HG03439 (cell line): ENCODE data around the gene HOXB4.
A peak's percentile ranks its signal among the peaks of the same experiment; 100 is the strongest.

Experiments
- ATAC-seq: cut with Tn5 transposase; IDR thresholded peaks from one replicate; pipeline ENCODE4 v1.9.1; 2021; ENCODE audit warnings: mild to moderate bottlenecking, moderate library complexity; ENCODE audit not compliant: unreplicated experiment

The HOXB4 gene

DNA sequence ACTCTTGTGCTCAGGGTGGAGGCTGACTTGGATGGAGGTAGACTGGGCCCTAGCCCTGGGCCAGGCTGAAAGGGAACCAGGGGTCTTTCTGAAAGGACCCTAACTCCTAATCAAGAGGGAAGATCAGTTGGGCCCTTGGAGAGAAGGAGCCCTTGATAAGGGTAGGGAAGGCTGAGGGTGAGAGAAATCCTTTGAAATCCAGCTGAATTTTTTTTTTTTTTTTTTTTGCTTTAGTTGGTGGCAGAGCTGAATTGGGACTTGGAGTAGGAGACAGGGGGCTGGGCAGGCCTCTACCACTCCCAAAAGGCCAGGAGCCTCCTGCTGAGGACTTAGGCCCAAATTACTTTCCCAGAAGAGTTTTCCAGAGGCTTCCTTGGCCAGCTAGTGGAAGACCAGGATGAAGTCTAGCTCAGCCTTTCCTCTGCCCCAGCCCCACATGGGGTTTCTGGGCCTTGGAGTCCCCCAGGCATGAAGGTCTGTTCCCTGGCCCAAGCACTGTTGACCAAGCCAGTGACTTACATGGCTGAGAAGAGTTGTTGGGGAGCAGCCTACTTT lies 12.5 kb upstream of the HOXB4 start:
- no peak for ATAC-seq

DNA sequence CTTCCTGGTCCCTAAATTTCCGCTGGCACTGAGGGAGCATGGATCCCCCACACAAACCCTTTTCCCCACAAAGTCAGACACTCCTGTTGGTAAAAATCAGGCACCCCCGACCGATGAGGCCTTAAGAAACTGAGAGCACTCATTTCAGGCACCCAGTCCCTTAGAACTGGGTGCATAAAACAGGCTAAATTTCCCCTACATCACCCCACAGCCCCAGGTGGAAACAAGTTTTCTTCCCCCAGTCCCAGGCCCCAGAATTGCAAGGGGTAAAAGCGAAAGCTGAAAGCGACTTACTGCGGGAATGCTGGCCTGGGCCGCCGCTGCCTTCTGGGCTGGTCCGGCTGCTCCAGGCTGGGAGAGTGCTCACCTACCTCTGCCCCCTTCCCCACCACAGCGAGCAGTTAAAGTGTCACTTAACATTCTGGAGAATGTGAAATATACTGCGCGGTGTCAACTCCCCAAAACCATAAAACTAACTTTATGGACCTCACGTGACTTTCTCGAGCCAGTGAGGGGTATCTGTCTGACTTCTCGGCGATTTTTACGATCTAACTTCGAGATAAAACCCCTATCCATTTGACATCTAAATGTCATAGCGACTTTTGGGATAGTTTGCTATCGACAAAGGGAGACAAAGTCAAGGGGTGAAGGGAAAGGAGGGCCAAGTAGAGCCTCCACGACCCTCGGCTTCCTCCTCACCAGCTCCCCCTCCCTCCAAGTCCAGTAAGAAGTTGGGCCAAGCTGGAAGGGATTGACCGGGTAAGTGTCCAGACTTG lies 11.9 kb upstream of the HOXB4 start, which contains the start of gene HOXB3:
TSS of gene HOXB3 (minus strand) at position 411 of the 776 bp plus-strand sequence. CDS start 37,767 bp downstream, outside the sequence.
- ATAC-seq: no peak

GRCh38 chr17:48589060-48589830 lies 11.1 kb upstream of the HOXB4 start:
- ATAC-seq: no peak

DNA sequence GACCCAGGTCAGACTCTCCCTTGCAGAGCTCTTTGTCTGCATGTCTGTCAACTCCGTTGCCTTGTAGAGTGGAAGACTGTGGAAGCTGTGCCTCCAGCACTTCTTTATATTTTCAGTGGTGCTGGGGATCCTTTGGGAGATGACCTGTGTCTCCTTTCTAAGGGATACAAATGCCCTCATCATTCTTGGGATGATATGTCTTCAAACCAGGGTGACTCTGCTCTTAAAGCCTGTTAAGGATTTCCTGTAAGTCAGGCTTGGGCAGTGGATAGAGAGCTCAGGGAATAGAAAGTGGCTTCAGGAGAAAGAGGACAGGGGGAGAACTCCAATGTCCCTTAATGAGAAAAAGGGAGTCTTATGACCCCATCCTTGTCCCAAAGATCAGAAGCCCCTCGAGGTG lies 10.4 kb upstream of the HOXB4 start:
- ATAC-seq: no peak

GRCh38 chr17:48588074-48588415 lies 9.9 kb upstream of the HOXB4 start:
- ATAC-seq: no peak

- no peak for ATAC-seq
These were observed 9.3 kb upstream of the HOXB4 start for GRCh38 chr17:48587276-48588073.

DNA sequence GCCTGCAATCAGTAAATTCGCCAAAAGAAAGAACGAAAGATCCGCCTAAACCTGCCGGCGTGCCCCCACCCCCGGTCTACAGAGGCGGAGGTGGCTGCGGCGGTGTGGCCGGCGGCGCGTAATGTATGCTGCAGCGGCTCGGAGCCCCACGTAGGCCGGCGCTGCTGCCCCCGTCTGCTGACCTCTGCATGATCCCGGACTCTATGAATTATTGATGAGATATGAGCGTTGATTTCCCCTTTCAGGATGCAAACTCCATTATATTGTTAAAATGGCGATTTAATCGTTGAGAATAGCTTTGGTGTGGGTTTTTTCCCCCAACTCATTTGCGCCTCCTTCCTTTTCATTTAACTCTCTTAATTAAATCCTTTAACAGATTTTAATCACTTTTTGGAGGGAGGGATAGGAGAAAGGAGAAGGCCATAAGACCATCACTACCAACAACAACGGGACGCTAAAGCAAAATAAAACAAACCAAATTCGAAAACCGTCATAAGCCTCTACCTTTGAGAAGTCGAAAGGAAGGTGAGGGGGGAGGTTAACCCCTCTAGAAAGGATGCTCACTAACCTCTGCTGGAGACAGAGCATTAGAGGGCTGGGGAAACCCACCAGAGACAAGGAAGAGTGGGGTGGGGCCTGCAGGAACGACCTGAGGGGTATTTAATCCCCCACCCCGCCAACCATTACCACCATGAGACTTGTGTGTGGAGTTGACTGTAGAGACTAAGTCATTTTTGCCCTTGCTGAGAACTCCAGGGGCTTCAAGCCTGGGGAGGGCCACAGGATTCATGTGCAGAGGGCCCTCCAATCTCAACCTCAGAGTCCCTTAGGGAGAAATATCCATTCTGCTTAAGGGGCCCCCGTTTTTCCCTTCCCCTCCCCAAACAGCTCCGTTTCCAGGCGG lies 8.5 kb upstream of the HOXB4 start:
- no peak for ATAC-seq

- ATAC-seq: no peak
These were observed 6.1 kb upstream of the HOXB4 start for GRCh38 chr17:48584223-48584741.

GRCh38 chr17:48583708-48584222 lies 5.6 kb upstream of the HOXB4 start:
- ATAC-seq: no peak

DNA sequence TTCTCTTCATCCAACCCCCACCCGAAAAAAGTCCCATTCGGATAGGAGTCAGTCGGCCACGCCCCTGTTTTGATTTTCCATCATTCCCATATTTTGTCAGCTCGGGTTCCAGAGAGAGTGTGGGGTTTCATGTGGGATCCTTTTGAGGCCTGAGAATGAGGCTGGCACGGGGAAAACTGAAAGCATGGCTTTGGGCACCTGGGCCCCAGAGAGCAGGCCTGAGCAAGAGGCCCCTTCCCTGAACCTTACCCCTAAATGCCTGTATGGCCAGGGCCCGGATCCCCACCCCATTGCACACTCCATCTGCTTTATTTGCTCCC lies 4.6 kb upstream of the HOXB4 start:
- ATAC-seq: no peak

DNA sequence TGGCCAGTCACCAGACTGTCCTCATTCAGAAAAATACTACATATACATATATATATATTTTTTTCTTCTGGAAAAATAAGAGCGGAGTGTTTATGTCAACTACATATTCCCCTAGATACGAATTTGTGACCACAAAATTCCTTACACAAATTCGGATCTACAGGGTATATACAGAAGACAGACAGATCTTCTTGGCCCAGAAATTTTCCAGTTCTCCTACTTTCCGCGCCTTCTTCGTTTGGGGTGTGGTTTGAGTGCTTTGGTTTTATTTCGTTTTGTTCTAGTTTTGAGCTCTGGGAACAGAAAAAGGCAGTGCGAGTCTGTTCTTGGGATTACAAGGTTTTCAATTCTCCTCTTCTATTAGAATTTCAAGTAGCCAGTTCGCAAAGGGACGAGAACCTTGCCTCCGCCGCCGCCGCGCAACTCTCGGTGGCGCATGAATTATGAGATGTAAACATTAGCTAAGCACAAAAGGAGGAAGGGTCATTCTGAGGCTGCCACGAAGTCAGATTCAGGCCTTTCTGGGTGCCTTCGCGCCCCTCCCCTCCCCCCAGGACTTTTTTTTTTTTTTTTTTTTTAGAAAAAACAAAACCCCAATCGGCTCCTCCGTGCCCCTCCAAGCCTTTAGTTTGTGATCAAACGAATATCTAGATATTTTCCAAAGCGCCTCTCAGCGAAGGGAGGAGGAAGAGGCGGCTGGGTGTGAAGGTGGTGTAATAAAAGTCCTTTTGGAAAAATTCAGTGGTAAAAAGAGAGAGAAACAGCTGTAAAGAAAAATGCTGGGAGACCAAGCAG lies 1.8 kb upstream of the HOXB4 start:
- ATAC-seq: no peak

DNA sequence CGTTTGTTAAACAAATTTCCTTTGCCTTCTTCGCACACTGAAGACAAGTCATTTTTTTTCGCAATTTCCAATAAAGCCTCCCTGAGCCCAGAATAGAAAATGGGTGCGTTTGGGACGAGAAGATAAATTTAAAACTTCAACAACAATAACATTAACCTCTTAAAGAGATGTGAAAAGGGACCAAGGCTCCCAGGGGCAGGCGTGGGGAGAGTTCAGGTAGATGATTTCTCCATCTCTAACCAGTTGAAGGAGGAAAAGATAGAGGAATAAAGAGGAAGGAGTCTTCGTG lies 1.3 kb upstream of the HOXB4 start:
- no peak for ATAC-seq

- ATAC-seq: peak; percentile 41
These were observed 693 bp upstream of the HOXB4 start for GRCh38 chr17:48578616-48579470.

- ATAC-seq: no peak
These were observed 712 bp downstream of the HOXB4 start for GRCh38 chr17:48577330-48577945.

GRCh38 chr17:48576479-48577309 lies 1.5 kb downstream of the HOXB4 start:
- no peak for ATAC-seq

DNA sequence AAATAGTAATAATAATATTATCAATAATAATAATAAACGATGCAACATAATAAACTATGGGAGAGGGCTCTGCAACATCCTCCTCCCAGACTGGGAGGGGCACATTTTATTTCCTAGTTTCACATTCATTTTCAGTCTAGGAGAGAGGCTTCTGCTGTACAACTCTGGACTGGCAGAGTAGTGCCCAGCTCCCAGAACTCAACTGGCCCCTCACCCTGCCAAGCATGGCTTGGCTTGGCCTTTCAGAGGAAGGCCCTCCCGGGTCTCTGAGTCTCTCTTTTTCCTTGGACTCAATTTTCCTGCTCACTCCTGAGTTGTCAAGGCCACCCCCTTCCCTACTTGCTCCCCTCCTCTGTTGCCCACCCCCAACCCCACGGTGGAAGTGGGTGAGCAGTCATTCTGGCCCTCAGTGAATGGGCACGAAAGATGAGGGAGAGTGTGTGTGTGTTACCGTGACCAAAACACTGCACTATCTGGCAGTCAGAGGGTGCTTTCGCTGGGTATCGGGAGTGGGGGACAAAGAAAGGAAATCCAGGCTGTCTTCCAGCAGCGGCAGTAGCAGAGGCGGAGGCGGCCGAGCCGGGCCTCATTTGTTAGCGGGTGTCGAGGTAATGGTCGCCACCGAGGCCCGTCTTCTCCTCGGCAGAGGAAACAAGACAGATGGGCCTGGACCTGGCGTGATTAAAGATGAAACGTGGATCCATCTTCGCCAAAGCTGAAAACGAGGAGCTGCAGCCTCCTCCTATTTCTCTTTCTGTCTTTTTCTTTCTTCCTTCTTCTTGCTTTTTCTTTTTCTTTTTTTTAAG lies 2.3 kb downstream of the HOXB4 start:
- ATAC-seq: no peak
